Endothelial cell of umbilical vein (primary cell): ENCODE data around the gene GOLGA3.

Source experiments
- EZH2 ChIP-seq: IDR thresholded peaks from 2 replicates; pipeline ENCODE4 v1.6.1; 2012; ENCODE audit warnings: borderline replicate concordance, low read depth, mild to moderate bottlenecking, moderate library complexity, low read length, inconsistent platforms; ENCODE audit not compliant: severe bottlenecking
- FOS ChIP-seq: IDR thresholded peaks from 2 replicates; pipeline ENCODE4 v1.6.1; 2011; ENCODE audit warnings: mild to moderate bottlenecking, low read length, moderate library complexity, borderline replicate concordance; ENCODE audit not compliant: insufficient read depth
- GATA2 ChIP-seq: IDR thresholded peaks from 2 replicates; pipeline ENCODE4 v1.7.0; 2011; ENCODE audit warnings: low read depth, mild to moderate bottlenecking, moderate library complexity, mixed read lengths, low read length; ENCODE audit not compliant: insufficient read length, insufficient read depth
- JUN ChIP-seq: IDR thresholded peaks from 2 replicates; pipeline ENCODE4 v1.6.1; 2011; ENCODE audit warnings: borderline replicate concordance, low read depth; ENCODE audit not compliant: insufficient read length, insufficient read depth
- MAX ChIP-seq: IDR thresholded peaks from 2 replicates; pipeline ENCODE4 v1.6.1; 2011; ENCODE audit not compliant: insufficient read depth, insufficient read length
- MYC ChIP-seq: IDR thresholded peaks from one replicate; pipeline ENCODE4 v1.6.1; 2011; ENCODE audit warnings: mild to moderate bottlenecking, low read depth, low read length
- POLR2A ChIP-seq: IDR thresholded peaks from 2 replicates; pipeline ENCODE4 v1.6.1; 2012; ENCODE audit warnings: low read depth, mild to moderate bottlenecking, control low read depth, low read length
- POLR2AphosphoS5 ChIP-seq: IDR thresholded peaks from 2 replicates; pipeline ENCODE4 v1.6.1; 2012; ENCODE audit warnings: low read depth, mild to moderate bottlenecking, control low read depth, low read length, moderate library complexity; ENCODE audit not compliant: insufficient read depth
- TF ChIP-seq, protein P1 (sequence below), 2 donors: IDR thresholded peaks; 1 replicate in 1 of 2; 2 replicates in 1 of 2; pipeline ENCODE4 v1.5.1; 2011; ENCODE audit warnings: low read length in 2 of 2, mild to moderate bottlenecking in 2 of 2, moderate library complexity in 2 of 2, control low read depth in 1 of 2, inconsistent platforms in 1 of 2, low read depth in 1 of 2; ENCODE audit not compliant: insufficient read depth in 1 of 2; ENCODE audit errors: extremely low read depth in 1 of 2

DNA sequence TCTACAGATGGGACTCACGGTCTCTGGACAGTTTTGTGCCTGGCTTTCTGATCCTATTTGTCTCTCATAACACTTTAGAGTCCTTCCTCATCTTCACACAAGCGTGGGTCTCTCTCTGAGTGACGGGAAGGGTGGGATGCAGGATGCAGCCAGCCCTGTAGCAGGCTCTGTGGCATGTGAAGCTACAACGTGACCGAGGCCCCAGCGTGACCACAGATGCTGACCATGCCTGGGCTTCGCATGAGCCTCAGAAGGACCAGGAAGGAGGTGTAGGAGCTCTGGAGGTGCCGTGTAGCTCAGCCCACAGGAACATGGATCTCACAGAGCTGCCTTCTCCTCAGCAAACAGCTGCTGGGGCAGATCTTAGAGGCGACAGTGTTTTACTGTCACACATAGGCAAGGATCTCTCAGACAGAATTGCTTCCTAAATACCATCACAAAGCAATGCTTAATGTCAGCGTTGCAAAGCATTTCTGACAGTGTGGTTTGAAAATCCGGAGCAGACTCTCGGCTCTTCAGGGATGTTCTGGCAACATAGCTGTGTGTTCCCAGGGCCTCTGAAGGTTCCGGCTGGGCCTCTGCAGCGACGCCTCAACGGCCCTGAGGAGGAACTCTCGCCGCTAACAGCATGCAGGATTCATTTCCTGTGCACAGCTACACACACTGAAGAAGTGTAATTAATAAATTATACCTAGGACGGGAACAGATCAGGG is 88.9 kb downstream of the GOLGA3 start:
- TF ChIP-seq, protein P1, sequence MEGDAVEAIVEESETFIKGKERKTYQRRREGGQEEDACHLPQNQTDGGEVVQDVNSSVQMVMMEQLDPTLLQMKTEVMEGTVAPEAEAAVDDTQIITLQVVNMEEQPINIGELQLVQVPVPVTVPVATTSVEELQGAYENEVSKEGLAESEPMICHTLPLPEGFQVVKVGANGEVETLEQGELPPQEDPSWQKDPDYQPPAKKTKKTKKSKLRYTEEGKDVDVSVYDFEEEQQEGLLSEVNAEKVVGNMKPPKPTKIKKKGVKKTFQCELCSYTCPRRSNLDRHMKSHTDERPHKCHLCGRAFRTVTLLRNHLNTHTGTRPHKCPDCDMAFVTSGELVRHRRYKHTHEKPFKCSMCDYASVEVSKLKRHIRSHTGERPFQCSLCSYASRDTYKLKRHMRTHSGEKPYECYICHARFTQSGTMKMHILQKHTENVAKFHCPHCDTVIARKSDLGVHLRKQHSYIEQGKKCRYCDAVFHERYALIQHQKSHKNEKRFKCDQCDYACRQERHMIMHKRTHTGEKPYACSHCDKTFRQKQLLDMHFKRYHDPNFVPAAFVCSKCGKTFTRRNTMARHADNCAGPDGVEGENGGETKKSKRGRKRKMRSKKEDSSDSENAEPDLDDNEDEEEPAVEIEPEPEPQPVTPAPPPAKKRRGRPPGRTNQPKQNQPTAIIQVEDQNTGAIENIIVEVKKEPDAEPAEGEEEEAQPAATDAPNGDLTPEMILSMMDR (IDR thresholded peaks at IDR 0.05; ENCODE audit: extremely low read depth in 1 of 2, insufficient read depth in 1 of 2, low read depth in 1 of 2, low read length in 2 of 2): no peak
- TF ChIP-seq POLR2A (no peak), MAX (no peak), POLR2AphosphoS5 (no peak), MYC (no peak), EZH2 (no peak), GATA2 (no peak), JUN (no peak), FOS (no peak)
